ENCODE results near the gene ARFGEF3.

GRCh38 chr6:138300469-138300868 is 138.7 kb downstream of the ARFGEF3 start:
- TF ChIP-seq CTCF (IDR thresholded peaks at IDR 0.05) (no peak), ZFX (IDR thresholded peaks at IDR 0.05; ENCODE audit: borderline replicate concordance) (no peak)

Data from 22Rv1 (cell line).